GM19025 (cell line): ENCODE results near the gene OSM.

Experiments used
- ATAC-seq: cut with Tn5 transposase; IDR thresholded peaks from one replicate; pipeline ENCODE4 v1.9.1; 2021; ENCODE audit warnings: mild to moderate bottlenecking, low read depth, moderate library complexity; ENCODE audit not compliant: unreplicated experiment

The OSM gene

GRCh38 chr22:30267382-30268302 lies 991 bp upstream of the OSM start:
- ATAC-seq: no peak

- ATAC-seq: peak; percentile 77
Observed at GRCh38 chr22:30265823-30266444, 717 bp downstream of the OSM start.

GRCh38 chr22:30265131-30265720 lies 1.4 kb downstream of the OSM start:
- no peak for ATAC-seq

GRCh38 chr22:30263883-30264282 lies 2.8 kb downstream of the OSM start:
- ATAC-seq: no peak

DNA sequence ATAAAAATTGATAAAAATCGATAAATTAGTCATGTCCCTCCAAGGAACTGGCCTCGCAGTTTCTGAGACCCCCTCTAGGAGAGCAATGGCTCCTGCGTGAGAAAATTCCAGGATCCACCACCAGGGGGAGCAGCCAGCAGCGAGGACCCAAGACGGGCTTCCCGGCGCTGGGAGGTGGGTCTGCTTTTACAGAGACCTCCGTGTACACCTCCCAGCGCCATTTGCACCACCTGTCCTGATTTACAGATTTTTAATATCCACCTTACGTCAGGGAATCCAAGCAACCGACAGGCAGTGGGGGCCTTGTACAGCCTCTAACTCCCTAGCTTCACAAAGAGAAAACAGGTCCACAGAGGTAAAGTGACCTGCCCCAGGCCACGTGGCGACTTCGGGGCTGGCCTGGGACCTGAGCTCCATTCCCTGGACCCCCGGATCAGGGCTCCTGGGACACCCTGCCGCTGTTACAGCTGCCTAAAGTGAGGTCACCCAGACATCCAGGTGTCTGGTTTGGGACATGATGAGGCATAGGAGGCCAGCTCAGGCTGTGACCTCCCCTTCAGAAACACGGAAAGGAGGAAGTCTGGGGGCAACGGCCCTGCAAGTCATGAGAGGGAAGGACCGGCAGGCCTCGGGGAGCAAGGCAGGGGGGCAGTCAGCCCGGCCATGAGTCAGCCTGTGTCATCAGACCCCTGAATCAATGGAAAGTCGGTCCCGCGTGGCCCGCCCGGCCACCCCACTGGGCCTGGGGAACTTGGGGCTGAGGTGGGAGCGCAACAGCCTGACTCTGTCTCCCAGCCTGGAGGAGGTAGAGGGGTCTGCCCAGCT lies 3.5 kb downstream of the OSM start:
- ATAC-seq: no peak

- ATAC-seq: no peak
Observed at GRCh38 chr22:30262112-30262511, 4.5 kb downstream of the OSM start.

DNA sequence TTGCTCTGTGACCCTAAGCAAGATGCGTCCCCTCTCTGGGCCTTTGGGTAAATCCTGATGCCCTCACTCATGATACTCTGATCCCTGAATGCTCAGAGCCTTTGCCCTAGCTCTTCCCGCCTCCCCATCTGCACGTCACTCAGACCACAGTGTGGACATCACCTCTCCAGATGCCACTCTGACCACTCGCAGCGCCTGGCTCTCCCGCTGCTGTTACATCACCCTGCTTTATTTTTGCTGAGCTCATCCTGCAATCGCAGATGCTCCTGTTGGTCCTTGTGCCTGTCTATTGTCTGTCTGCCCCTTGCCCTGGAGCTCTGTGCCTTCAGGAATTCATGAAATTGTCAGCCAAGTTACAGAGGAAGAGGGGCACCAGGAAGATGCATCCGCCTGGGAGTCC lies 5.5 kb downstream of the OSM start:
- no peak for ATAC-seq

GRCh38 chr22:30260682-30261081 lies 6.0 kb downstream of the OSM start:
- no peak for ATAC-seq

GRCh38 chr22:30260276-30260675 lies 6.4 kb downstream of the OSM start:
- no peak for ATAC-seq

DNA sequence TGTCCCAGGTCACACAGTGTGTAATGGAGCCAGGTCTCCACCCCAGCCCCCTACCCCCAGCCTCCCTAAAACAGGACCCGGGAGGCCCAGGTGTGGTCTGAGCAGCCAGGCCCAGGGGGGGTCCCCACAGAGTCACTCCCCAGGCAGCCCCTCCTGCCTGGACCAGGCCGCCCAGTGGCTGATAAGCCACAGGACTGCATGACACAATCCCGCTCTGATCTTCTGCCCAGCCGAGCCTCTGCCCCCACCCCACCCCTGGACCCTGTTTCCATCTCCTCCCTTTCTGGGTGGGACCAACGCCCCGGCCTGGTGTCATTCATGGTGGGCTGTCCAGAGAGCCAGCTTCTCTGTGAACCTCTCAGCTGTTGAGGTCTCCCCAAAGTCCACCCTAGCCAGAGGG lies 12.3 kb downstream of the OSM start:
- no peak for ATAC-seq

- ATAC-seq: no peak
Observed at GRCh38 chr22:30253205-30253852, 13.3 kb downstream of the OSM start.

GRCh38 chr22:30252411-30253204 lies 14.0 kb downstream of the OSM start:
- no peak for ATAC-seq

DNA sequence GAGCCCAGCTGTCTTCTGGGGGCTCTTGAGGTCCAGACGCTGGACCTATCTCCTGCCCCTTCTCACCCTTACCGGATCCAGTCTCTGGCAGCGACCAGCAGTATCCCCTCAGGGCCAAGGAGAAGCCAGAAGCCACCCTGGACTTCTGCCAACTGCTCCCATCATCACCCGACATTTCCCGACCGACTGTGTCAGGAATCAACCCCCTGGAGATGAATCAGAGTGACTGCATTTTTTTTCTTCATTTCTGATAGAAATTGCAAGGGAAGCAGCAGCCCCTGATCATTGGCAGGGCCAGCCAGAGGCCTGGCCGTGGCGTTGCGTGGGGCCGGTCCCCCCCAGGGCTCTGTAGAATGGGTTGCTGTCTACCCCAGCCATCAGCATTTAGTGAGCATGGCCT lies 14.9 kb downstream of the OSM start:
- no peak for ATAC-seq

DNA sequence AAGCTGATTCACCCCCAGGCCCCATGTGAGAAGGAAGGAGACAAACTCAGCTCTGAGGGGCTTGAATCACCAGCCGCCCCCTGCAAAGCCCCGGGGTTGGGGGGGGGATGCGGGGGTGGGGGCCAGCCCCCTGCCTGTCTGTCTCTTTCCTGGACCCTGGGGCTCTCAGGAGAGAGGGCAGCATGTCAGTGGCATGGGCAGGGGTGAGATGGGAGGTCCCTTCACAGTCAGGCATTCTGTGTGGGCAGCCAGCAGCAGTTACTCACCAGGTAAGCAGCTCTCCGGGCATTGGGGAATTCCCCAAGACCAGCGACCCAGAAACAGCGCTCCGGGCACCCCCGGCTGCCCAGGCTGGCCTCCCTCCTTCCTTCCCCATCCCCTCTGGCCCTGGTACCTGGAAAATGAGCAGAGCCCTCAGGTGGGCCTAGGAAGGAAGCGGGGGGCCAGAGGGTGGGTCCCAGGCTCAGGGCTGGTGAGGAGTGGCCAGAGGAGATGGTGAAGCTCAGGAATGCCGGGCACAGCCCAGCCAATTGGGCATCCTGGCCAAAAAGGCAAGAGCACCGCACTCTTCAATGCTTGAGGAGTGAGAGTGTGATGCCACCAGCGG lies 15.9 kb downstream of the OSM start:
- ATAC-seq: no peak

- ATAC-seq: no peak
Observed at GRCh38 chr22:30250039-30250565, 16.5 kb downstream of the OSM start.

DNA sequence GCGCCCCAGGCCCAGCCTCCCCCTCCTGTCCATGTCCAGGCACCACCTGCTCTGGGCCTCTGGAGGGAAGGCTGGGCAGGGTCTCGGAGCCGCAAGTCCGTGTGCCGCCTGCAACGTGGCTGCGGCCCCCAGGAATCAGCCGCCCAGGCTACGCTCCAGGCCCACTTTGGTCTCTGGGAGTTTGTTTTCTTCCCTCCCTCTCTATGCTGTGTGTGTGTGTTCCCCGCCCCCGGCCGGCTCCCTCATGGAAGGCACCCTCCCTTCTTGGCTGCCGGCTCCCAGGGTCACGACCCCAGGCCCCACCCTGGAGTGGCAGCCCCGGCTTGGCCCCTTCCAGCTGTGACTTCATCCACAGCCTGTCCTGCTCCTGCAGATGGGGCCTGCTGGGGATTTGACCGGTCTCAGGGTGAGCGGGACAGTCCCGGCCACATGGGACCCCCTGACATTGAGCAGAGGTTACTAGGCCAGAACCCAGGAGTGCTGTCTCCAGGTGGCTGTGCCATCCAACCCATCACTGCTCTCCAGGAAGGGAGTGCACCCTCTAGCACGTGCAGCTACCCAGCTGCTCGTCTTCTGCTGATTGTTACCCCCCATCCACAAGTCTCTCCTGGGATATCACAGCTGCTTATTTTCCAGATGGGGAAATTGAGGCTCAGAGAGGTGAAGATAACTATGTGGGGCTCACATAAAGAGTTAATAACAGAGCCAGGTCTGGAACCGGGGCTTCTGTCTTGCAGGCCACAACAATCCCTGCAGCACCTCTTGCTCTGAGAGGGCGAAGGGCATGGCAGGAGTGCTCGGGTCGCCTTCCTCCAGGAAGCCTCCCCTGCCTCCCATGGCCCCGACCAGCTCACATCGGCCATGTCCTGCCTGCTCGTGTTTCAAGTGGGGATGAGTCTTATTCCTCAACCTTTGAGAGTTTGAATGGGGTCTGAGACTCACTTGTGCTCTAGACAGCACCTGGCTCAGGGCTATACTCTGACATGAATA lies 17.3 kb downstream of the OSM start:
- ATAC-seq: no peak

DNA sequence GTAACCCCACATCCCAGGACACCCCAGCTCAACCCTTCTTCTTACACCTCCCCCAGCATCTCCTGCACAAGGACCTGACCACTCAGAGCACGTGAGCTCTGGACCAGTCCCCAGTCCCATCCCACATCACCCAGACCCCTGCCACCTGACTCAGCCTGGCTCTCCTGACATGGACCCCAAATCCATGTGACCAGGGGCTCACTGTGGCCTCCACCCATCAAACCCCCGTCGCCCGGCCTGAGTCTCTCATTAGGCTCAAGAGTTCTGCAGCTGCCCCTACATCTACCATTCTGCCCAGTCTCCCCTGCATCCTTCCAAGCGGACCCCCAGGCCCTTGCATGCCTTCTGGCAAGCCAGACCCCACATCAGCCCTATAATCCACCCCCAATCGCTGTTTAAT lies 18.2 kb downstream of the OSM start:
- ATAC-seq: no peak

DNA sequence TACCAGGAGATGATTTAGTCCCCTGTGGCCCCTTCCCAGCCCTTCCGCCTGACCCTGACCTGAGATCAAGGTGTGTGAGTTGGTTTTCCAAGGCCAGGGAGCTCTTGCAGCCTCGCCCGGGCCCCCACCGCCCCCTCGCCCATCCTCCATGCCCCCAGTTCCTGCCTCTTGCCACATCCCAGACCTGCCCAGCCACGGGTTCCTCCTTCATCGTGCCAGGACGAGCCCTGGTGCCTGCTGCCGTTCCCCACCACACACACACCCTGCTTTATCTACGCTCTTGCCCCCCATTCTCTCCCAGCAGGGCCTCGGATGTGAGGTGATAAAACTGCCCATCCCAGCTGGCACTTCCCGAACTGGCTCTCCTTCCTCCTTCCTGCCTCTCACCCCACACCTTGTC lies 18.7 kb downstream of the OSM start:
- no peak for ATAC-seq
